H1 (cell line): ENCODE results near the gene RARB. TPM values are rescaled to one million over a fixed set of nuclear protein-coding genes. Genes with fewer than 3 reads are reported as not detected.

ENCODE experiments used
- CHD1 ChIP-seq: IDR thresholded peaks from 2 replicates; pipeline ENCODE4 v1.6.1; 2012; ENCODE audit warnings: low read depth, low read length, improper control_type of control experiment
- GABPA ChIP-seq: IDR thresholded peaks from 2 replicates; pipeline ENCODE4 v1.6.1; 2011; ENCODE audit warnings: mild to moderate bottlenecking, low read length, moderate library complexity, borderline replicate concordance; ENCODE audit not compliant: insufficient read depth
- HDAC2 ChIP-seq, 2 experiments: fragments of 300-600 bp in 1 of 2; sonication (generic) in 1 of 2; IDR thresholded peaks; 2 replicates each; pipeline ENCODE4 v1.6.1; 2011 to 2012; ENCODE audit warnings: low read depth in 2 of 2, low read length in 2 of 2, mild to moderate bottlenecking in 2 of 2, moderate library complexity in 2 of 2, borderline replicate concordance in 1 of 2, inconsistent platforms in 1 of 2
- KDM1A ChIP-seq: fragments of 200-600, 300-600 bp; sonication (generic); IDR thresholded peaks from 2 replicates; pipeline ENCODE4 v1.7.1; 2016; ENCODE audit warnings: mild to moderate bottlenecking, low read length, borderline replicate concordance
- NANOG ChIP-seq: IDR thresholded peaks from 2 replicates; pipeline ENCODE4 v1.6.1; 2011; ENCODE audit warnings: low read length, low read depth, mild to moderate bottlenecking, inconsistent platforms; ENCODE audit not compliant: insufficient read depth, poor library complexity, severe bottlenecking
- polyA plus RNA-seq, 7 experiments: library from polyadenylated mRNA; depleted of rRNA in 3 of 7; stranded (reverse) in 5 of 7; unstranded in 2 of 7; fragments of >200 nt in 5 of 7; fragments of 200-250 nt in 2 of 7; gene quantifications; 1 replicate in 5 of 7; 2 replicates in 1 of 7; 4 replicates in 1 of 7; pipeline versions ENCODE4 v1.2.1 to v1.2.3, GENCODE V29; 2011 to 2013; ENCODE audit warnings: missing spikeins in 2 of 7, mixed read lengths in 2 of 7
- total RNA-seq: library from RNA; stranded (reverse); fragmentation: NEBNext Ultra II Directional; extraction: Animal tissue kit (Norgen Biotek cat#: 25700); gene quantifications from 2 replicates; pipeline ENCODE4 v1.2.1, GENCODE V29; 2021

Gene RARB
- total and polyA plus RNA-seq, 2 of the 8 experiments (the other 6 are each of a cell fraction or from before 2014, with no cell fraction given), result 0.15 to 0.22 TPM

DNA sequence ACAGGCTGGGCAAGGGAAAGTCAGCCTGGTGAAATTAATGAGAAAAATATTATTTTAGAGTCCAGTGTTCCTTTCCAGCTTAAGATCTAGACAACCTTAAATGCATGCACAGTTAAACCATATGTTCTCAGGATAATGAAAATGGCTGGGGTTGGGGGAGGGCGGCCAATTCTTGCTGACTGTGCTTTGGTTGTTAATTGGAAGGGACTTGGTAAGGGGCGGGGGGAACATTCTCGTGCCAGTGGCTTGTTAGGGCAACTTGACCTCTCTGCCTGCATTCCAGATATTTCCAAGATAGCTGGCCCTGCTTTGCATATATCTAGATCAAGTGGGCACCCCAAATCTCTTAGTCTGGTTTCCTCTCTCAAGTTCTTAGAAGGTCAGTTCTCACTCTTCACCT lies 124.2 kb downstream of the RARB start (continued):
- TF ChIP-seq HDAC2 (IDR thresholded peaks at IDR 0.05; ENCODE audit: borderline replicate concordance in 1 of 2, low read depth in 2 of 2, low read length in 2 of 2) (no peak), GABPA (no peak), CHD1 (no peak), KDM1A (no peak), NANOG (no peak)
- TF ChIP-seq, all 59 proteins: peak for 0
